Ovary (tissue), 3 donors: ENCODE measurements around the gene NCKIPSD.

Experiments used
- EP300 ChIP-seq: sonication (generic); formaldehyde crosslinking; IDR thresholded peaks from one replicate; pipeline ENCODE4 v1.6.1; 2017; ENCODE audit warnings: antibody characterized with exemption
- POLR2A ChIP-seq: fragments of 450-650 bp; IDR thresholded peaks from one replicate; pipeline ENCODE4 v1.6.1; 2017; ENCODE audit warnings: antibody characterized with exemption, mild to moderate bottlenecking, moderate library complexity
- TF ChIP-seq, protein P1 (sequence below), 3 donors: fragments of 450-650 bp in 2 of 3; fragments of 200-600 bp in 1 of 3; IDR thresholded peaks; one replicate each; pipeline versions ENCODE4 v1.5.1 to v1.8.0; 2016 to 2022; ENCODE audit warnings: antibody characterized with exemption in 3 of 3, mild to moderate bottlenecking in 1 of 3
- donor health status: DM: no; HTN: no; CAD: no.

- TF ChIP-seq, protein P1, sequence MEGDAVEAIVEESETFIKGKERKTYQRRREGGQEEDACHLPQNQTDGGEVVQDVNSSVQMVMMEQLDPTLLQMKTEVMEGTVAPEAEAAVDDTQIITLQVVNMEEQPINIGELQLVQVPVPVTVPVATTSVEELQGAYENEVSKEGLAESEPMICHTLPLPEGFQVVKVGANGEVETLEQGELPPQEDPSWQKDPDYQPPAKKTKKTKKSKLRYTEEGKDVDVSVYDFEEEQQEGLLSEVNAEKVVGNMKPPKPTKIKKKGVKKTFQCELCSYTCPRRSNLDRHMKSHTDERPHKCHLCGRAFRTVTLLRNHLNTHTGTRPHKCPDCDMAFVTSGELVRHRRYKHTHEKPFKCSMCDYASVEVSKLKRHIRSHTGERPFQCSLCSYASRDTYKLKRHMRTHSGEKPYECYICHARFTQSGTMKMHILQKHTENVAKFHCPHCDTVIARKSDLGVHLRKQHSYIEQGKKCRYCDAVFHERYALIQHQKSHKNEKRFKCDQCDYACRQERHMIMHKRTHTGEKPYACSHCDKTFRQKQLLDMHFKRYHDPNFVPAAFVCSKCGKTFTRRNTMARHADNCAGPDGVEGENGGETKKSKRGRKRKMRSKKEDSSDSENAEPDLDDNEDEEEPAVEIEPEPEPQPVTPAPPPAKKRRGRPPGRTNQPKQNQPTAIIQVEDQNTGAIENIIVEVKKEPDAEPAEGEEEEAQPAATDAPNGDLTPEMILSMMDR (IDR thresholded peaks at IDR 0.05): no peak
- no peak for TF ChIP-seq EP300
- TF ChIP-seq POLR2A: no peak
Observed at GRCh38 chr3:48680811-48681540, 4.7 kb downstream of the NCKIPSD start.
